H1 (cell line): ENCODE measurements around the gene RAB29. TPM values are rescaled to one million over a fixed set of nuclear protein-coding genes. Genes with fewer than 3 reads are reported as not detected.

Source experiments
- CTCF ChIA-PET: fragments of 300-600 bp; sonication (Branson Sonifier 250); formaldehyde crosslinking; loops from one replicate; lab custom pipeline; 2021; ENCODE audit not compliant: partially characterized antibody; lab: Charles Lee
- POLR2A ChIA-PET: fragments of 300-600 bp; sonication (Branson Sonifier 250); formaldehyde crosslinking; loops from one replicate; lab custom pipeline; 2021; ENCODE audit warnings: inconsistent platforms; ENCODE audit not compliant: partially characterized antibody; lab: Charles Lee
- DNase-seq, 2 experiments: peaks; one replicate each; pipeline versions ENCODE4 v3.0.0 to v3.0.0-alpha.2; 2010 to 2022; ENCODE audit warnings: low spot score in 2 of 2, low read depth in 1 of 2, mixed read lengths in 1 of 2
- FAIRE-seq: peaks from 2 replicates; lab custom pipeline; 2011; peaks lifted over from hg19 to GRCh38; lab: Jason Lieb, UNC
- H2AFZ ChIP-seq: 2 replicates; pipeline ENCODE4 v1.8.1; 2012; ENCODE audit warnings: low read length, inconsistent platforms
- H2AK5ac ChIP-seq: 2 replicates; pipeline ENCODE4 v1.6.1; 2013; ENCODE audit warnings: low read depth, low read length
- H2BK120ac ChIP-seq: replicated peaks from 2 replicates; pipeline ENCODE3; 2013; ENCODE audit warnings: low read depth, low read length, inconsistent platforms
- H2BK12ac ChIP-seq: 2 replicates; pipeline ENCODE4 v1.6.1; 2013; ENCODE audit warnings: low read depth, low read length
- H2BK15ac ChIP-seq: 2 replicates; pipeline ENCODE4 v1.6.1; 2013; ENCODE audit warnings: low read length
- H2BK20ac ChIP-seq: 2 replicates; pipeline ENCODE4 v1.6.1; 2013; ENCODE audit warnings: low read length
- H2BK5ac ChIP-seq: 2 replicates; pipeline ENCODE4 v1.6.1; 2013; ENCODE audit warnings: low read depth, low read length
- H3K14ac ChIP-seq: 2 replicates; pipeline ENCODE4 v1.6.1; 2013; ENCODE audit warnings: inconsistent platforms; ENCODE audit not compliant: insufficient read length
- H3K18ac ChIP-seq: 2 replicates; pipeline ENCODE4 v1.6.1; 2013; ENCODE audit warnings: low read length; ENCODE audit errors: extremely low read depth
- H3K23ac ChIP-seq: 2 replicates; pipeline ENCODE4 v1.6.1; 2013; ENCODE audit warnings: inconsistent platforms; ENCODE audit not compliant: insufficient read length
- H3K23me2 ChIP-seq: 2 replicates; pipeline ENCODE4 v1.6.1; 2013; ENCODE audit warnings: low read depth, low read length
- H3K27ac ChIP-seq: 2 replicates; pipeline ENCODE4 v1.6.1; 2011; ENCODE audit warnings: low read depth, low read length, inconsistent platforms
- H3K27me3 ChIP-seq, 4 experiments: replicated peaks in 1 of 4; 1 replicate in 1 of 4; 2 replicates in 3 of 4; pipeline versions ENCODE4 v1.6.1 to v1.8.1; 2011 to 2013; ENCODE audit warnings: low read length in 3 of 4, mild to moderate bottlenecking in 3 of 4, inconsistent platforms in 2 of 4, mixed read lengths in 2 of 4, moderate library complexity in 1 of 4; ENCODE audit not compliant: control insufficient read depth in 3 of 4, insufficient read depth in 3 of 4; ENCODE audit errors: extremely low read depth in 1 of 4
- H3K36me3 ChIP-seq, 4 experiments: 2 replicates each; pipeline versions ENCODE4 v1.6.1 to v1.8.1; 2011 to 2013; ENCODE audit warnings: mild to moderate bottlenecking in 4 of 4, low read length in 3 of 4, moderate library complexity in 2 of 4, control low read depth in 1 of 4, inconsistent platforms in 1 of 4; ENCODE audit not compliant: insufficient read depth in 4 of 4, control insufficient read depth in 2 of 4
- H3K4ac ChIP-seq: replicated peaks from 2 replicates; pipeline ENCODE3; 2013; ENCODE audit warnings: low read length, low read depth, mixed read lengths, inconsistent platforms; ENCODE audit not compliant: insufficient read length
- H3K4me1 ChIP-seq, 4 experiments: replicated peaks in 1 of 4; 1 replicate in 1 of 4; 2 replicates in 3 of 4; pipeline versions ENCODE4 v1.6.1 to v1.8.1; 2011 to 2013; ENCODE audit warnings: low read length in 3 of 4, inconsistent platforms in 2 of 4, mixed read lengths in 1 of 4; ENCODE audit not compliant: insufficient read depth in 4 of 4, control insufficient read depth in 3 of 4
- H3K4me2 ChIP-seq, 2 experiments: 2 replicates each; pipeline versions ENCODE4 v1.6.1 to v1.8.1; 2011 to 2013; ENCODE audit warnings: low read depth in 2 of 2, low read length in 2 of 2, control low read depth in 1 of 2, inconsistent platforms in 1 of 2, mild to moderate bottlenecking in 1 of 2; ENCODE audit not compliant: insufficient read depth in 1 of 2
- H3K4me3 ChIP-seq, 4 experiments: fragments of 200-600, 300-600 bp in 1 of 4; sonication (generic), shearing (Covaris generic), sonication (Bioruptor Twin) in 1 of 4; 2 replicates each; pipeline versions ENCODE4 v1.5.1 to v1.8.1; 2011 to 2016; ENCODE audit warnings: low read length in 4 of 4, low read depth in 3 of 4, control low read depth in 2 of 4, inconsistent platforms in 2 of 4, mild to moderate bottlenecking in 2 of 4, mixed read lengths in 1 of 4, moderate library complexity in 1 of 4; ENCODE audit not compliant: insufficient read depth in 2 of 4; ENCODE audit errors: extremely low read depth in 1 of 4
- H3K56ac ChIP-seq: replicated peaks from 2 replicates; pipeline ENCODE3; 2013; ENCODE audit warnings: low read depth, mild to moderate bottlenecking, mixed read lengths, low read length, inconsistent platforms; ENCODE audit not compliant: insufficient read length
- H3K79me1 ChIP-seq: 2 replicates; pipeline ENCODE4 v1.6.1; 2013; ENCODE audit warnings: low read depth, low read length, control low read depth
- H3K79me2 ChIP-seq, 2 experiments: 2 replicates each; pipeline versions ENCODE4 v1.6.1 to v1.8.1; 2012 to 2013; ENCODE audit warnings: low read length in 2 of 2, mild to moderate bottlenecking in 2 of 2, inconsistent platforms in 1 of 2; ENCODE audit not compliant: insufficient read depth in 2 of 2, control insufficient read depth in 1 of 2
- H3K9ac ChIP-seq, 4 experiments: replicated peaks in 1 of 4; 1 replicate in 1 of 4; 2 replicates in 3 of 4; pipeline versions ENCODE4 v1.6.1 to v1.8.1; 2011 to 2013; ENCODE audit warnings: low read depth in 3 of 4, low read length in 3 of 4, control low read depth in 2 of 4, mild to moderate bottlenecking in 2 of 4, moderate library complexity in 2 of 4, inconsistent platforms in 1 of 4; ENCODE audit errors: extremely low read depth in 1 of 4
- H3K9me3 ChIP-seq, 2 experiments: 2 replicates each; pipeline versions ENCODE4 v1.6.1 to v1.8.1; 2012 to 2013; ENCODE audit warnings: mild to moderate bottlenecking in 2 of 2, moderate library complexity in 2 of 2, control low read depth in 1 of 2, inconsistent platforms in 1 of 2, low read depth in 1 of 2, low read length in 1 of 2, mixed read lengths in 1 of 2; ENCODE audit not compliant: insufficient read depth in 2 of 2
- H4K20me1 ChIP-seq, 2 experiments: replicated peaks in 1 of 2; 2 replicates each; pipeline versions ENCODE3 to v1.8.1; 2011 to 2013; ENCODE audit warnings: inconsistent platforms in 2 of 2, low read length in 2 of 2, mild to moderate bottlenecking in 1 of 2; ENCODE audit not compliant: insufficient read depth in 2 of 2, control insufficient read depth in 1 of 2
- H4K5ac ChIP-seq: 2 replicates; pipeline ENCODE4 v1.6.1; 2013; ENCODE audit warnings: low read length, low read depth, mixed read lengths, inconsistent platforms; ENCODE audit not compliant: insufficient read length
- H4K8ac ChIP-seq: 2 replicates; pipeline ENCODE4 v1.8.0; 2013; ENCODE audit warnings: mild to moderate bottlenecking, moderate library complexity, low read length, inconsistent platforms; ENCODE audit not compliant: insufficient read depth; ENCODE audit errors: extremely low read depth
- H4K91ac ChIP-seq: replicated peaks from 2 replicates; pipeline ENCODE3; 2013; ENCODE audit warnings: low read length, mixed read lengths, inconsistent platforms; ENCODE audit not compliant: insufficient read length
- CTBP2 ChIP-seq: IDR thresholded peaks from 2 replicates; pipeline ENCODE4 v1.7.0; 2011; ENCODE audit warnings: borderline replicate concordance, mild to moderate bottlenecking, moderate library complexity, mixed read lengths, low read length; ENCODE audit not compliant: insufficient read depth, insufficient read length
- POLR2A ChIP-seq, 2 experiments: IDR thresholded peaks; 1 replicate in 1 of 2; 2 replicates in 1 of 2; pipeline ENCODE4 v1.6.1; 2011; ENCODE audit warnings: low read depth in 2 of 2, low read length in 2 of 2, mild to moderate bottlenecking in 2 of 2; ENCODE audit errors: control extremely low read depth in 1 of 2
- whole genome bisulfite sequencing, 2 experiments: shearing (Covaris generic) in 1 of 2; methylation state at CpG; one replicate each; pipeline versions ENCODE4 v1.1.6 to v1.1.7; 2013 to 2015; ENCODE audit warnings: low lambda C conversion rate in 2 of 2, mixed read lengths in 2 of 2, inconsistent platforms in 1 of 2, low coverage in 1 of 2, missing lambda C conversion rate in 1 of 2; ENCODE audit not compliant: insufficient replicate concordance in 2 of 2, insufficient coverage in 1 of 2, insufficient read length in 1 of 2; ENCODE audit errors: extremely low coverage in 1 of 2, missing lambda C conversion rate in 1 of 2; 5-methylcytosine and 5-hydroxymethylcytosine counted together
- polyA plus RNA-seq, 7 experiments: library from polyadenylated mRNA; depleted of rRNA in 3 of 7; stranded (reverse) in 5 of 7; unstranded in 2 of 7; fragments of >200 nt in 5 of 7; fragments of 200-250 nt in 2 of 7; gene quantifications; 1 replicate in 5 of 7; 2 replicates in 1 of 7; 4 replicates in 1 of 7; pipeline versions ENCODE4 v1.2.1 to v1.2.3, GENCODE V29; 2011 to 2013; ENCODE audit warnings: missing spikeins in 2 of 7, mixed read lengths in 2 of 7
- total RNA-seq: library from RNA; stranded (reverse); fragmentation: NEBNext Ultra II Directional; extraction: Animal tissue kit (Norgen Biotek cat#: 25700); gene quantifications from 2 replicates; pipeline ENCODE4 v1.2.1, GENCODE V29; 2021

RAB29 gene
- total and polyA plus RNA-seq, 2 of the 8 experiments (the other 6 are each of a cell fraction or from before 2014, with no cell fraction given): 10.1 to 17.3 TPM

DNA sequence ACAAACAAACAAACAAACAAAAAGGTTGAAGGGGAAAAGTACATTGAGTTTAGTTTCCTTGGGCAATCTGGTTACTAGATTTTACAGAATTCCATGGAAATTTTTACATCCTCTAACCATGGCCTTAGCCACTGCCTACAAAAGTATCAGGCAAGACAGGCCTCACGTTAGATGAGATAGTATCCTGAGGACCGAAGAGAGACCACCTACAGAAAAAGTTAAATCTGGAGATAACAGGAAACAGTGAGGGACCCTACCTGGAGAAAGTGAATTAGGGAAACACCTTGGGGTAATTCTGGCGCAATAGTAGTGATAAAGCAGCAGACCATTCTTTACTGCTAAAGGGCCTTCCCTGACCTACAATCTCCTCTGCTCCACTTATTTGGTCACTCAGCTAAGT, 8.7 kb downstream of the RAB29 start:
- H2BK20ac ChIP-seq: no peak overlapping the region
- H3K9ac ChIP-seq: no peak overlapping the region
- H2AK5ac ChIP-seq: no peak overlapping the region
- H2BK15ac ChIP-seq: no peak overlapping the region
- H3K36me3 ChIP-seq: no peaks in the 10 kb centered on the region
- no peak overlapping the region for H3K23ac ChIP-seq
- H4K8ac ChIP-seq: no peak overlapping the region
- DNase-seq (no peak), FAIRE-seq (no peak)
- H3K79me2 ChIP-seq: no peaks in the 10 kb centered on the region
- H3K9me3 ChIP-seq: no peaks in the 10 kb centered on the region
- H3K4me1 ChIP-seq: no peaks in the 10 kb centered on the region
- WGBS, 2 experiments: 70% methylated on average over 3 of the region's 3 CpGs; no CpG with 5 or more reads in 1 of the 2 experiments
- POLR2A ChIA-PET: interaction anchor here (1.0 to 1.9 kb wide), 5 partner anchors 8 to 136 kb away, joined by 3 to 7 read pairs (median 4); no protein-coding TSS in a partner anchor
- no peaks in the 10 kb centered on the region for H3K27me3 ChIP-seq
- CTCF ChIA-PET: interaction anchor here (0.6 to 1.9 kb wide), 3 partner anchors 8 to 130 kb away, joined by 3 to 5 read pairs (median 5); no protein-coding TSS in a partner anchor
- no peak overlapping the region for H3K4me2 ChIP-seq
- no peak overlapping the region for H3K56ac ChIP-seq
- H3K79me1 ChIP-seq: no peaks in the 10 kb centered on the region
- no peak overlapping the region for H3K4me3 ChIP-seq
- H2BK120ac ChIP-seq: no peak overlapping the region
- no peak overlapping the region for H2AFZ ChIP-seq
- H2BK5ac ChIP-seq: no peak overlapping the region
- no peak overlapping the region for H3K27ac ChIP-seq
- no peak overlapping the region for H3K18ac ChIP-seq
- H4K5ac ChIP-seq: no peak overlapping the region
- H2BK12ac ChIP-seq: no peak overlapping the region
- no peak overlapping the region for H3K4ac ChIP-seq
- H4K91ac ChIP-seq: no peak overlapping the region
- H3K23me2 ChIP-seq: no peaks in the 10 kb centered on the region
- H4K20me1 ChIP-seq: no peaks in the 10 kb centered on the region
- no peak for TF ChIP-seq CTBP2
- no peak for TF ChIP-seq POLR2A (IDR thresholded peaks at IDR 0.05; ENCODE audit: control extremely low read depth in 1 of 2, low read depth in 2 of 2, low read length in 2 of 2)
- H3K14ac ChIP-seq: no peak overlapping the region
